Measurements from ENCODE around the gene NOL4.

The NOL4 gene

DNA sequence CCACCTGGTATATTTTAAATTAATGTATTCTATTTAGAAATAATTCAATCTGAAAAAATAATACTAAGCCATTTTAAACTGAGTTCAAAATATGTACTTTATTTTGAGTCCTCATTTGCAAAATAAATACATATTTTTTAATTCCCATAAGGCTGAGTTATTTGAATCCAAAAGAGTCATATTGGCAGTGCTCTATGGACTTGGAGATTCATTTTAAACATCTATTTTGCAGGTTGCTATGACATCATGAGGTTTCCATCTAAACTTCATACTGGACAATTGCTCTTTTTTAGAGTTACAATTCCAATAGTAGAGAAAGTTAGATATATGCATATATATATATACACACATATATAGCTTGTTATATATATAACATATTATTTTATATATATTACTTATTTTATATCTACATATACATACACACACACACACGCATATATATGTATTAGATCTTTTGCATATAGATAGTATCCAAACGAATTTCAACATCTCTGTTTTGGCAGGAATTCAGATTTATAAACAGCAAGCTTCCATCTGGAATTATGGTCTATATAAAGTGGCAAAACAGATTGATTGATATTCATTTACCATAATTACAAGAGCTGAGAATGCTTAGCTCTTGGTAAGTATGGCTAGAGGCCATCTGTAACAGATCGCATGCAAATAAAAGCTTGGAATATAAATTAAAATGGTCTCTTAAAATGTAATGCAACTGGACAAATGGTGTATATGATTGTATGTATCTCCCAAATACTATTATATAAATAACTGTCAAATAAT is 34.9 kb downstream of the NOL4 start:
- no peak for ATAC-seq

Data from activated CD4-positive, CD25-positive, alpha-beta regulatory T cell treated with anti-CD3 and anti-CD28 coated beads, Interleukin-2, amount 50 U/mL, for 24 hours (primary cell).